T-cell (primary cell): Measurements from ENCODE around the gene PRR18. TPM values are rescaled to one million over a fixed set of nuclear protein-coding genes. Genes with fewer than 3 reads are reported as not detected.

Experiments used
- ATAC-seq, 4 experiments: fragments of 200-7000 bp in 3 of 4; fragments of 150-1000 bp in 1 of 4; cut with Tn5 transposase; replicated peaks in 1 of 4; 1 replicate in 3 of 4; 2 replicates in 1 of 4; pipeline ENCODE4 v1.10.0; 2021; ENCODE audit warnings: moderate library complexity in 3 of 4, mild to moderate bottlenecking in 2 of 4, moderate number of reproducible peaks in 1 of 4
- CTCF ChIA-PET, 2 donors: fragments of 300-600 bp; sonication (Branson Sonifier 250); formaldehyde crosslinking; loops; one replicate each; lab custom pipeline; 2022; ENCODE audit warnings: antibody characterized with exemption in 2 of 2; lab: Charles Lee
- POLR2A ChIA-PET, 2 donors: fragments of 300-600 bp; sonication (Branson Sonifier 250); formaldehyde crosslinking; loops; one replicate each; lab custom pipeline; 2022; ENCODE audit warnings: antibody characterized with exemption in 2 of 2; lab: Charles Lee
- DNase-seq, 35 experiments: peaks; one replicate each; pipeline versions ENCODE4 v3.0.0 to v3.0.0-alpha.2; 2013 to 2023
- H3K27ac ChIP-seq: one replicate; pipeline ENCODE4 v1.5.1; 2013; ENCODE audit warnings: low read length
- H3K27me3 ChIP-seq, 2 experiments: replicated peaks in 1 of 2; 1 replicate in 1 of 2; 2 replicates in 1 of 2; pipeline versions ENCODE4 v1.6.1 to v1.7.0; 2013; ENCODE audit warnings: low read length in 1 of 2, mixed read lengths in 1 of 2; ENCODE audit not compliant: control insufficient read depth in 2 of 2, insufficient read depth in 2 of 2; ENCODE audit errors: extremely low read depth in 1 of 2
- H3K36me3 ChIP-seq, 2 donors: 1 replicate in 1 of 2; 2 replicates in 1 of 2; pipeline versions ENCODE4 v1.6.1 to v1.7.0; 2013; ENCODE audit warnings: low read length in 1 of 2; ENCODE audit not compliant: control insufficient read depth in 2 of 2, insufficient read depth in 1 of 2; ENCODE audit errors: extremely low read depth in 1 of 2
- H3K4me1 ChIP-seq, 2 experiments: 1 replicate in 1 of 2; 2 replicates in 1 of 2; pipeline versions ENCODE4 v1.6.1 to v1.7.0; 2013; ENCODE audit warnings: low read length in 2 of 2, mixed read lengths in 1 of 2; ENCODE audit not compliant: insufficient read depth in 2 of 2, control insufficient read depth in 1 of 2; ENCODE audit errors: extremely low read depth in 1 of 2
- H3K4me3 ChIP-seq, 2 donors: 1 replicate in 1 of 2; 2 replicates in 1 of 2; pipeline versions ENCODE4 v1.5.1 to v1.7.0; 2013; ENCODE audit warnings: mild to moderate bottlenecking in 2 of 2, low read length in 1 of 2, moderate library complexity in 1 of 2; ENCODE audit not compliant: control insufficient read depth in 1 of 2; ENCODE audit errors: extremely low read depth in 1 of 2
- H3K9me3 ChIP-seq: 2 replicates; pipeline ENCODE4 v1.7.0; 2013
- H3K27ac Mint-ChIP-seq, 2 donors: one replicate each; pipeline ENCODE4 v1.8.0; 2020 to 2021; ENCODE audit warnings: mild to moderate bottlenecking in 2 of 2, mixed read lengths in 2 of 2
- H3K27me3 Mint-ChIP-seq, 2 donors: one replicate each; pipeline ENCODE4 v1.8.0; 2021 to 2022; ENCODE audit warnings: mixed read lengths in 2 of 2
- H3K36me3 Mint-ChIP-seq: one replicate; pipeline ENCODE4 v1.8.0; 2021; ENCODE audit warnings: mixed read lengths
- H3K4me1 Mint-ChIP-seq, 3 donors: one replicate each; pipeline ENCODE4 v1.8.0; 2020 to 2022; ENCODE audit warnings: mixed read lengths in 3 of 3, mild to moderate bottlenecking in 1 of 3
- H3K4me3 Mint-ChIP-seq, 3 donors: one replicate each; pipeline ENCODE4 v1.8.0; 2020 to 2022; ENCODE audit warnings: mild to moderate bottlenecking in 3 of 3, mixed read lengths in 3 of 3, moderate library complexity in 3 of 3
- H3K9me3 Mint-ChIP-seq, 3 donors: one replicate each; pipeline ENCODE4 v1.8.0; 2020 to 2022; ENCODE audit warnings: mixed read lengths in 3 of 3
- WGBS: methylation state at CpG from one replicate; pipeline ENCODE4 v1.1.5; 2013; ENCODE audit warnings: missing lambda C conversion rate; ENCODE audit not compliant: insufficient coverage; 5-methylcytosine and 5-hydroxymethylcytosine counted together
- total RNA-seq, 35 experiments: library from RNA in 6 of 35; stranded (reverse) in 6 of 35; fragments of 120-200 nt in 1 of 35; gene quantifications; one replicate each; pipeline versions ENCODE4 v1.2.1 to v1.2.4 and lab custom pipeline; 2013 to 2026

PRR18 gene
- total RNA-seq, 5 donors from 2014 or later (not counting 1 experiment from before 2014, with no cell fraction given): not detected

GRCh38 chr6:166330612-166331011 lies 22.4 kb upstream of the PRR18 start:
- Mint-ChIP-seq H3K36me3 (peaks cover 39% of the 10 kb centered on the region), H3K4me1 (peaks cover 46 to 59% (median 57%) of the 10 kb centered on the region in 3 donors), H3K27me3 (no peaks in the 10 kb centered on the region), H3K9me3 (no peaks in the 10 kb centered on the region), H3K27ac (no peak overlapping the region), H3K4me3 (no peak overlapping the region)
- CTCF ChIA-PET: no interaction called here
- Histone ChIP-seq H3K9me3 (no peaks in the 10 kb centered on the region), H3K4me3 (no peak overlapping the region), H3K27me3 (no peaks in the 10 kb centered on the region), H3K4me1 (peaks cover 16 to 48% of the 10 kb centered on the region in 2 experiments), H3K36me3 (peaks cover 17 to 24% of the 10 kb centered on the region in 2 donors), H3K27ac (no peak overlapping the region)
- no peak for ATAC-seq
- POLR2A ChIA-PET: no interaction called here
- no peak for DNase-seq
- 92% methylated on average over 2 of the region's 11 CpGs for WGBS

GRCh38 chr6:166325383-166326042 lies 17.3 kb upstream of the PRR18 start:
- Mint-ChIP-seq H3K4me3 (no peak overlapping the region), H3K9me3 (no peaks in the 10 kb centered on the region), H3K36me3 (peaks cover 44% of the 10 kb centered on the region), H3K4me1 (peaks cover 6 to 13% (median 11%) of the 10 kb centered on the region in 3 donors), H3K27me3 (no peaks in the 10 kb centered on the region), H3K27ac (no peak overlapping the region)
- Histone ChIP-seq H3K4me3 (no peak overlapping the region), H3K4me1 (peaks cover 0 to 14% of the 10 kb centered on the region in 2 experiments), H3K27me3 (no peaks in the 10 kb centered on the region), H3K27ac (no peak overlapping the region), H3K9me3 (no peaks in the 10 kb centered on the region), H3K36me3 (peaks cover 9 to 56% of the 10 kb centered on the region in 2 donors)
- ChIA-PET POLR2A (no interaction called here), CTCF (no interaction called here)
- no peak for ATAC-seq
- no peak for DNase-seq
- 86% methylated on average over 3 of the region's 6 CpGs for WGBS

GRCh38 chr6:166323395-166323794 lies 15.2 kb upstream of the PRR18 start:
- H3K4me3 Mint-ChIP-seq: no peak overlapping the region
- POLR2A ChIA-PET: no interaction called here
- no peaks in the 10 kb centered on the region for H3K9me3 Mint-ChIP-seq
- H3K27ac Mint-ChIP-seq: no peak overlapping the region
- peaks cover 0 to 12% of the 10 kb centered on the region in 2 experiments for H3K4me1 ChIP-seq
- CTCF ChIA-PET: interaction anchor here in 1 of 2 donors (1.3 kb wide), 1 partner anchor 10 kb away, joined by 4 read pairs; no protein-coding TSS in a partner anchor
- peaks cover 0 to 7% (median 1%) of the 10 kb centered on the region in 3 donors for H3K4me1 Mint-ChIP-seq
- WGBS: 90% methylated on average over 2 of the region's 5 CpGs
- H3K36me3 Mint-ChIP-seq: peaks cover 45% of the 10 kb centered on the region
- no peaks in the 10 kb centered on the region for H3K27me3 ChIP-seq
- DNase-seq: no peak
- H3K36me3 ChIP-seq: peaks cover 9 to 54% of the 10 kb centered on the region in 2 donors
- H3K9me3 ChIP-seq: no peaks in the 10 kb centered on the region
- H3K4me3 ChIP-seq: no peak overlapping the region
- H3K27ac ChIP-seq: no peak overlapping the region
- H3K27me3 Mint-ChIP-seq: no peaks in the 10 kb centered on the region
- no peak for ATAC-seq

GRCh38 chr6:166318649-166319600 lies 10.7 kb upstream of the PRR18 start:
- Mint-ChIP-seq H3K27ac (no peak overlapping the region), H3K4me1 (no peaks in the 10 kb centered on the region), H3K36me3 (peaks cover 20% of the 10 kb centered on the region), H3K9me3 (no peaks in the 10 kb centered on the region), H3K27me3 (no peaks in the 10 kb centered on the region), H3K4me3 (no peak overlapping the region)
- POLR2A ChIA-PET: no interaction called here
- 89% methylated on average over 14 of the region's 18 CpGs for WGBS
- no peaks in the 10 kb centered on the region for H3K4me1 ChIP-seq
- H3K9me3 ChIP-seq: no peaks in the 10 kb centered on the region
- H3K36me3 ChIP-seq: peaks cover 5 to 29% of the 10 kb centered on the region in 2 donors
- no peaks in the 10 kb centered on the region for H3K27me3 ChIP-seq
- DNase-seq: no peak
- H3K27ac ChIP-seq: no peak overlapping the region
- CTCF ChIA-PET: interaction anchor here (0.6 kb wide), 4 partner anchors 47 to 104 kb away, joined by 3 to 4 read pairs (median 4); no protein-coding TSS in a partner anchor
- H3K4me3 ChIP-seq: no peak overlapping the region
- ATAC-seq: no peak

- ChIA-PET POLR2A (no interaction called here), CTCF (interaction anchor here (0.6 kb wide), 4 partner anchors 46 to 1383 kb away, joined by 3 to 5 read pairs (median 4); no protein-coding TSS in a partner anchor)
- Mint-ChIP-seq H3K4me3 (no peak overlapping the region), H3K4me1 (no peaks in the 10 kb centered on the region), H3K36me3 (peaks cover 15% of the 10 kb centered on the region), H3K27ac (no peak overlapping the region), H3K27me3 (no peaks in the 10 kb centered on the region), H3K9me3 (no peaks in the 10 kb centered on the region)
- H3K9me3 ChIP-seq: no peaks in the 10 kb centered on the region
- H3K4me1 ChIP-seq: no peaks in the 10 kb centered on the region
- DNase-seq: no peak
- WGBS: 88% methylated on average over 14 of the region's 14 CpGs
- peaks cover 5 to 24% of the 10 kb centered on the region in 2 donors for H3K36me3 ChIP-seq
- H3K4me3 ChIP-seq: no peak overlapping the region
- no peak overlapping the region for H3K27ac ChIP-seq
- no peaks in the 10 kb centered on the region for H3K27me3 ChIP-seq
- no peak for ATAC-seq
These were observed 10.0 kb upstream of the PRR18 start for GRCh38 chr6:166318227-166318626.
